HEK293T (cell line): ENCODE data around the gene PAQR5.

ENCODE experiments used
- ARNT ChIP-seq: fragments of 450-650 bp; IDR thresholded peaks from 2 replicates; pipeline ENCODE4 v1.6.1; 2017; ENCODE audit warnings: mild to moderate bottlenecking
- BHLHE40 ChIP-seq: fragments of 450-650 bp; IDR thresholded peaks from 2 replicates; pipeline ENCODE4 v1.6.1; 2016; ENCODE audit warnings: mild to moderate bottlenecking, moderate library complexity, borderline replicate concordance
- ELF4 ChIP-seq: fragments of 450-650 bp; IDR thresholded peaks from 2 replicates; pipeline ENCODE4 v1.6.1; 2017; ENCODE audit warnings: antibody characterized with exemption
- FOXA1 ChIP-seq: fragments of 450-650 bp; IDR thresholded peaks from 2 replicates; pipeline ENCODE4 v1.6.1; 2016; ENCODE audit warnings: mild to moderate bottlenecking
- FOXM1 ChIP-seq: fragments of 450-650 bp; IDR thresholded peaks from 2 replicates; pipeline ENCODE4 v1.6.1; 2017; ENCODE audit warnings: mild to moderate bottlenecking, borderline replicate concordance
- HDGF ChIP-seq: fragments of 450-650 bp; IDR thresholded peaks from 2 replicates; pipeline ENCODE4 v1.6.1; 2017; ENCODE audit warnings: antibody characterized with exemption, borderline replicate concordance
- L3MBTL2 ChIP-seq: fragments of 450-650 bp; conservative IDR thresholded peaks from 2 replicates; pipeline ENCODE4 v1.6.1; 2016; ENCODE audit warnings: mild to moderate bottlenecking
- NFRKB ChIP-seq: fragments of 450-650 bp; IDR thresholded peaks from 2 replicates; pipeline ENCODE4 v1.6.1; 2016; ENCODE audit warnings: mild to moderate bottlenecking, moderate library complexity
- PKNOX1 ChIP-seq: fragments of 450-650 bp; IDR thresholded peaks from 2 replicates; pipeline ENCODE4 v1.6.1; 2016
- SP1 ChIP-seq: fragments of 450-650 bp; IDR thresholded peaks from 2 replicates; pipeline ENCODE4 v1.6.1; 2017
- SUZ12 ChIP-seq: fragments of 450-650 bp; IDR thresholded peaks from 2 replicates; pipeline ENCODE4 v1.6.1; 2016; ENCODE audit warnings: mild to moderate bottlenecking
- TARDBP ChIP-seq: fragments of 450-650 bp; IDR thresholded peaks from 2 replicates; pipeline ENCODE4 v1.6.1; 2016
- ZNF384 ChIP-seq: fragments of 450-650 bp; IDR thresholded peaks from 2 replicates; pipeline ENCODE4 v1.6.1; 2016

- TF ChIP-seq PKNOX1 (no peak), SP1 (no peak), SUZ12 (no peak), FOXA1 (no peak), HDGF (no peak), FOXM1 (no peak), ELF4 (no peak), BHLHE40 (no peak), TARDBP (no peak), ARNT (no peak), L3MBTL2 (no peak), ZNF384 (no peak), NFRKB (no peak)
Measured at GRCh38 chr15:69299943-69300588, 1.4 kb downstream of the PAQR5 start.
